IMR-90 (cell line): ENCODE data around the gene SART1. TPM values are rescaled to one million over a fixed set of nuclear protein-coding genes. Genes with fewer than 3 reads are reported as not detected.
A peak's percentile ranks its signal among the peaks of the same experiment; 100 is the strongest.

Experiments used
- ATAC-seq: fragments of 200-7000 bp; cut with Tn5 transposase; 2 replicates; pipeline ENCODE4 v1.9.1; 2020; ENCODE audit warnings: low read depth, mild to moderate bottlenecking, moderate library complexity
- BruUV-seq: library from RNA; stranded (reverse); fragments of 400-500 nt; replicated peaks from 2 replicates; lab custom pipeline; 2021; lab: Mats Ljungman, UMichigan
- CTCF ChIA-PET: fragments of 300-600 bp; formaldehyde crosslinking; extraction: SDS; loops from one replicate; lab custom pipeline; 2021; ENCODE audit warnings: antibody characterized with exemption; lab: Yijun Ruan, JAX
- POLR2A ChIA-PET: fragments of 300-600 bp; sonication (Branson Sonifier 250); formaldehyde crosslinking; loops from one replicate; lab custom pipeline; 2022; ENCODE audit warnings: antibody characterized with exemption; ENCODE audit not compliant: unreplicated experiment; lab: Charles Lee
- DNase-seq: peaks from one replicate; pipeline ENCODE4 v3.0.0; 2013
- H2AFZ ChIP-seq: replicated peaks from 2 replicates; pipeline ENCODE3; 2013; ENCODE audit warnings: low read length, mild to moderate bottlenecking; ENCODE audit not compliant: poor library complexity
- H2AK5ac ChIP-seq: 2 replicates; pipeline ENCODE4 v1.6.1; 2013; ENCODE audit warnings: low read depth, low read length, inconsistent platforms
- H2AK9ac ChIP-seq: replicated peaks from 2 replicates; pipeline ENCODE3; 2013; ENCODE audit warnings: mild to moderate bottlenecking, low read depth, low read length, moderate library complexity; ENCODE audit not compliant: poor library complexity
- H2BK120ac ChIP-seq: 2 replicates; pipeline ENCODE4 v1.6.1; 2013; ENCODE audit warnings: low read depth, low read length, inconsistent platforms
- H2BK15ac ChIP-seq: 3 replicates; pipeline ENCODE4 v1.6.1; 2013; ENCODE audit warnings: low read depth, low read length, inconsistent platforms
- H2BK20ac ChIP-seq: 2 replicates; pipeline ENCODE4 v1.6.1; 2013; ENCODE audit warnings: low read depth, mild to moderate bottlenecking, inconsistent platforms, low read length, moderate library complexity
- H2BK5ac ChIP-seq: 2 replicates; pipeline ENCODE4 v1.6.1; 2013; ENCODE audit warnings: mild to moderate bottlenecking, low read depth, low read length, inconsistent platforms; ENCODE audit not compliant: poor library complexity, severe bottlenecking
- H3K14ac ChIP-seq: replicated peaks from 2 replicates; pipeline ENCODE4 v1.6.1; 2013; ENCODE audit warnings: low read depth, low read length, inconsistent platforms
- H3K18ac ChIP-seq: 2 replicates; pipeline ENCODE4 v1.6.1; 2013; ENCODE audit warnings: low read depth, low read length, control low read depth
- H3K23ac ChIP-seq: 2 replicates; pipeline ENCODE4 v1.6.1; 2013; ENCODE audit warnings: low read depth, low read length, inconsistent platforms
- H3K27ac ChIP-seq: 2 replicates; pipeline ENCODE4 v1.5.1; 2013; ENCODE audit warnings: mild to moderate bottlenecking, control low read depth, low read length; ENCODE audit not compliant: insufficient read depth
- H3K27me3 ChIP-seq: 2 replicates; pipeline ENCODE4 v1.6.1; 2013; ENCODE audit warnings: low read length; ENCODE audit not compliant: control insufficient read depth, insufficient read depth
- H3K36me3 ChIP-seq: 2 replicates; pipeline ENCODE4 v1.6.1; 2013; ENCODE audit warnings: low read length, mixed read lengths; ENCODE audit not compliant: control insufficient read depth, insufficient read depth
- H3K4ac ChIP-seq: 2 replicates; pipeline ENCODE4 v1.6.1; 2013; ENCODE audit warnings: low read depth, low read length, inconsistent platforms
- H3K4me1 ChIP-seq: 2 replicates; pipeline ENCODE4 v1.6.1; 2013; ENCODE audit warnings: low read length, mixed read lengths; ENCODE audit not compliant: control insufficient read depth, insufficient read depth
- H3K4me2 ChIP-seq: 2 replicates; pipeline ENCODE4 v1.6.1; 2013; ENCODE audit warnings: low read depth, mild to moderate bottlenecking, control low read depth, low read length, moderate library complexity
- H3K4me3 ChIP-seq: 2 replicates; pipeline ENCODE4 v1.5.1; 2013; ENCODE audit warnings: low read depth, mild to moderate bottlenecking, control low read depth, low read length, moderate library complexity; ENCODE audit not compliant: insufficient read depth
- H3K56ac ChIP-seq: 2 replicates; pipeline ENCODE4 v1.6.1; 2013; ENCODE audit warnings: low read length, inconsistent platforms; ENCODE audit not compliant: insufficient read depth; ENCODE audit errors: extremely low read depth
- H3K79me1 ChIP-seq, 2 experiments: 2 replicates each; pipeline ENCODE4 v1.6.1; 2013; ENCODE audit warnings: low read length in 2 of 2, inconsistent platforms in 1 of 2, low read depth in 1 of 2
- H3K9ac ChIP-seq: 2 replicates; pipeline ENCODE4 v1.6.1; 2013; ENCODE audit warnings: low read depth, low read length, control low read depth
- H3K9me1 ChIP-seq: 2 replicates; pipeline ENCODE4 v1.6.1; 2013; ENCODE audit warnings: low read length, inconsistent platforms; ENCODE audit not compliant: insufficient read depth
- H3K9me3 ChIP-seq: 2 replicates; pipeline ENCODE4 v1.6.1; 2013; ENCODE audit warnings: low read length; ENCODE audit not compliant: control insufficient read depth, insufficient read depth
- H4K20me1 ChIP-seq: 2 replicates; pipeline ENCODE4 v1.6.1; 2013; ENCODE audit warnings: low read length, inconsistent platforms; ENCODE audit not compliant: insufficient read depth
- H4K5ac ChIP-seq: 2 replicates; pipeline ENCODE4 v1.6.1; 2013; ENCODE audit warnings: mild to moderate bottlenecking, low read depth, low read length, control low read depth
- H4K8ac ChIP-seq, 2 experiments: 2 replicates each; pipeline ENCODE4 v1.6.1; 2013; ENCODE audit warnings: low read depth in 2 of 2, low read length in 2 of 2, control low read depth in 1 of 2, inconsistent platforms in 1 of 2
- H4K91ac ChIP-seq: 2 replicates; pipeline ENCODE4 v1.6.1; 2013; ENCODE audit warnings: low read depth, low read length, inconsistent platforms; ENCODE audit not compliant: insufficient read depth
- BHLHE40 ChIP-seq: fragments of 150-350 bp; IDR thresholded peaks from 2 replicates; pipeline ENCODE4 v1.6.1; 2016; ENCODE audit warnings: mild to moderate bottlenecking, low read depth, low read length
- CTCF ChIP-seq: conservative IDR thresholded peaks from 2 replicates; pipeline ENCODE4 v1.5.1; 2012; ENCODE audit warnings: mild to moderate bottlenecking, low read depth, low read length, improper control_type of control experiment
- MXI1 ChIP-seq: IDR thresholded peaks from 2 replicates; pipeline ENCODE4 v1.6.1; 2012; ENCODE audit warnings: low read depth, mild to moderate bottlenecking, low read length, moderate library complexity, borderline replicate concordance
- SMC3 ChIP-seq: fragments of 150-350 bp; IDR thresholded peaks from 2 replicates; pipeline ENCODE4 v1.6.1; 2016; ENCODE audit warnings: low read depth, mild to moderate bottlenecking, antibody characterized with exemption, low read length, moderate library complexity
- WGBS, 2 experiments: methylation state at CpG; one replicate each; pipeline versions ENCODE4 v1.1.5 to v1.1.7; 2013; ENCODE audit warnings: missing lambda C conversion rate in 2 of 2; ENCODE audit not compliant: insufficient read length in 1 of 2; ENCODE audit errors: extremely low coverage in 2 of 2; 5-methylcytosine and 5-hydroxymethylcytosine counted together
- dilution Hi-C: fragments of 300-500 bp; cut with HindIII; formaldehyde crosslinking; loops from one replicate; pipeline ENCODE4 v1.14.3; 2018; ENCODE audit warnings: low sequenced_read_pairs; ENCODE audit not compliant: unreplicated experiment
- in situ Hi-C: fragments of 300-500 bp; cut with MboI; formaldehyde crosslinking; loops from 3 replicates; pipeline ENCODE4 v1.14.3; 2019; ENCODE audit warnings: low sequenced_read_pairs, inconsistent platforms, mixed read lengths
- intact Hi-C: fragments of 100-400 bp; cut with micrococcal nuclease; formaldehyde crosslinking; loops from 2 replicates; pipeline ENCODE4 v1.10.0; 2022
- polyA plus RNA-seq, 3 experiments: library from polyadenylated mRNA; depleted of rRNA; stranded (reverse); fragments of >200 nt; gene quantifications; 2 replicates each; pipeline ENCODE4 v1.2.3, GENCODE V29; 2012; ENCODE audit warnings: low replicate concordance in 1 of 3
- total RNA-seq: library from RNA; depleted of rRNA; stranded (reverse); fragments of >200 nt; gene quantifications from 2 replicates; pipeline ENCODE4 v1.2.3, GENCODE V29; 2012

Gene SART1
- total and polyA plus RNA-seq, 2 of the 4 experiments (the other 2 are of a cell fraction) = 25.5 to 43.5 TPM

- peaks cover 9% of the 10 kb centered on the region for H3K4me1 ChIP-seq
- H2BK15ac ChIP-seq = no peak overlapping the region
- no peak overlapping the region for H3K9ac ChIP-seq
- H3K4ac ChIP-seq = peak overlapping the region; percentile 10; the same call in 1 of the 2 replicates
- no peak overlapping the region for H4K91ac ChIP-seq
- H3K27me3 ChIP-seq = peaks cover 13% of the 10 kb centered on the region
- H3K14ac ChIP-seq = no peak overlapping the region
- ChIA-PET CTCF (no interaction called here), POLR2A (interaction anchor here (0.6 to 1.7 kb wide), 3 partner anchors 9 to 257 kb away, joined by 3 to 12 read pairs (median 6); partner anchors contain the start of gene BANF1)
- H3K56ac ChIP-seq = no peak overlapping the region
- intact Hi-C loops (no loop called here), in situ Hi-C loops (no loop called here), dilution Hi-C loops (no loop called here)
- H3K4me3 ChIP-seq = no peak overlapping the region
- no peak for ATAC-seq
- WGBS, 2 experiments = 58% methylated on average over 9 of the region's 14 CpGs; no CpG with 5 or more reads in 1 of the 2 experiments
- BruUV-seq = no TSS peak
- H4K20me1 ChIP-seq = no peaks in the 10 kb centered on the region; the same call in 1 of the 2 replicates
- H4K5ac ChIP-seq = no peak overlapping the region
- no peak overlapping the region for H2BK120ac ChIP-seq
- H4K8ac ChIP-seq = no peak overlapping the region
- peak overlapping the region; percentile 81 for H2AFZ ChIP-seq
- H3K4me2 ChIP-seq = no peak overlapping the region
- no peaks in the 10 kb centered on the region for H3K36me3 ChIP-seq
- peak; percentile 53 for DNase-seq
- H2BK20ac ChIP-seq = no peak overlapping the region
- H3K79me1 ChIP-seq = no peaks in the 10 kb centered on the region
- no peak for TF ChIP-seq SMC3
- no peak for TF ChIP-seq BHLHE40
- no peak for TF ChIP-seq MXI1
- TF ChIP-seq CTCF = no peak
- no peaks in the 10 kb centered on the region for H3K9me3 ChIP-seq
- H3K23ac ChIP-seq = no peak overlapping the region
- peaks cover 19% of the 10 kb centered on the region for H3K9me1 ChIP-seq
- H2AK9ac ChIP-seq = no peak overlapping the region
- H3K18ac ChIP-seq = no peak overlapping the region
- 0 out of 2 replicates have a peak overlapping the region, but pooled peaks have one; percentile 1 for H2AK5ac ChIP-seq
- no peak overlapping the region for H3K27ac ChIP-seq
- no peak overlapping the region for H2BK5ac ChIP-seq
Observed at GRCh38 chr11:66011239-66011784, 49.8 kb downstream of the SART1 start.
